GM21576 (cell line): ENCODE measurements around the gene NDUFA1.
A peak's percentile ranks its signal among the peaks of the same experiment; 100 is the strongest.
"Not testable (repeated sequence)": the region's sequence is repeated elsewhere in the genome, so short reads cannot be mapped to it uniquely, and the experiment has no call there.

Source experiments
- ATAC-seq: cut with Tn5 transposase; IDR thresholded peaks from one replicate; pipeline ENCODE4 v1.9.1; 2021; ENCODE audit warnings: mild to moderate bottlenecking, moderate library complexity; ENCODE audit not compliant: unreplicated experiment

Gene NDUFA1

DNA sequence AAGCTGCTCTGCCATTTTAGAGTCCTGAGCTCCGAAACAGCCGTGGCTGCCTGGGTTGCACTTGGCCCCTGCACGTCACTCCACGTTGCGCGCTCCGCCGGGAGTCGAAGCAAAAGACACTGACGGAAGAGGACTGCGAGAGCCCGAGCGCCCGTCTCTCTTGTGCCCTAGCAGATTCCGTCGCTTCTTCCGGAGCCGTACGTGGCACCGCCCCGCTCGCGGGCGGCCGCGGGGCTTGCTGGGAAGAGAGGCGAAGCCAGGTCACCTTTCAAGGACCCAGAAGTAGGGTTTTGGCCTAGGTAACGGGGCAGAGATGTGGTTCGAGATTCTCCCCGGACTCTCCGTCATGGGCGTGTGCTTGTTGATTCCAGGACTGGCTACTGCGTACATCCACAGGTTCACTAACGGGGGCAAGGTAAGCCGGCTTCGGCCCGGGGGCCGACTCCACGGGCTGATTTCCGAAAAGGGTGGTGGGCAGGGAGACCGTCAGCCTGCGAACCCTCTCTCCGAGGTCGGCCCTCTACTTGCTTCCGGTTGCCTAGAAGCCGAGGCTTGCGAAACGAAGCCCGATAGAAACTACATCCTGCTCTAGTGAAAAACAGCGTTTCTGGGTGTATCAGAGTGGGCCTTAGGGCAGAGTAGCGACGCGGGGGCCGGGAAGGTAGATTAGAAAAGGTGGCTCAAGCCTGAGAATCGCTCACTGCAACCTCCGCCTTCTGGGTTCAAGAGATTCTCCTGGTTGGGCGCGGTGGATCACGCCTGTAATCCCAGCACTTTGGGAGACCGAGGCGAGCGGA lies at the start of gene NDUFA1, which contains the start of gene RNF113A:
NDUFA1 (plus strand) TSS at position 234 of the 797 bp plus-strand sequence; CDS start at position 314, 80 bp downstream.
RNF113A (minus strand) TSS at position 135 of the 797 bp plus-strand sequence; CDS start at position 15, 120 bp downstream.
- ATAC-seq = peak; percentile 88

GRCh38 chrX:119824221-119824620 lies 47.4 kb upstream of the NDUFA1 start:
- not testable (repeated sequence) for ATAC-seq

GRCh38 chrX:119826399-119826959 lies 45.2 kb upstream of the NDUFA1 start:
- no peak for ATAC-seq

- ATAC-seq = no peak
Observed at GRCh38 chrX:119828446-119828845, 43.2 kb upstream of the NDUFA1 start.

DNA sequence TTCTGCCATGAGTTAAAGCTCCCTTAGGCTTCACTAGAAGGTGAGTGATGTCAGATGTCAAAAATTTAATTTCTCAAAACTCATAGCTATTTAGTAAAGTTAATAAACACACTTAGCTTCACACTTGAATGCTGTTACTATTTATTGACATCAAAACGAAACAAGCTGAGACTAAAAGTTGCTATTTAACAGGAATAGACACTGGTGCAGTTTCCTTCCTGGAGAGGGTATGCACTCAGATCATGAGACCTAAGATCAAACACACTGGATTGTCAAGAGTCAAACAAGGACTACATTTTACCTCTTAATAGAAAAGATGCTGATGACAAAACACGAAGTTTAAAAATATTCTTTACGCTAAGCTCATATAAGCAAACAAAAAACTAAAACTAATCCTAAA lies 37.7 kb upstream of the NDUFA1 start:
- no peak for ATAC-seq

GRCh38 chrX:119852382-119853353 lies 19.0 kb upstream of the NDUFA1 start, which contains the start of gene UPF3B:
Gene UPF3B, minus strand, starts transcription at chrX:119852963. Its CDS starts 35 bp downstream, at chrX:119852928.
- ATAC-seq = peak; percentile 93

GRCh38 chrX:119853444-119853843 lies 18.2 kb upstream of the NDUFA1 start:
- ATAC-seq = no peak

DNA sequence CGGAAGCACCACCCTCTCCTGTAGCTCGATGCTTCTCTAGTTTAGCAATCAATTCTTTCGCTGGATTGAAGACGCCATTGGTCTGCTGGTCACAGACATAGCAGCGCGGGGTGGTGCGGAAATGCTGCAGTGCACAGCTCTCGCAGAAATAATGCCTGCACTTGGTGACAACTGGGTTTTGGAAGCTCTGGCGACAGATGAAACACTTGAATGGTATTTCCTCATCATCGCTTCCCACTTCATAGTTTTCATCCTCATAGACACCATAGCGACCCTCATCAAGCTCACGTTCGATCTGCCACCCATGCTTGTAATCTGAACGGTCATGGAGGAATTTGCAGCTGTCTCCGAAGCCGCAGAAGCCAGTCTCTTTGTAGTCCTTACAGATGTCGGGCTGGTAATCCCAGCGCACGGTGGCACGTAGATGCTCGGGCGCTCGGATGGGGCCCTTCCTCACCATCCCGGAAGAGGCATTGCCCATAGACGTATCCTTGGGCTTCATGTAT lies 953 bp upstream of the NDUFA1 start:
- ATAC-seq = no peak

DNA sequence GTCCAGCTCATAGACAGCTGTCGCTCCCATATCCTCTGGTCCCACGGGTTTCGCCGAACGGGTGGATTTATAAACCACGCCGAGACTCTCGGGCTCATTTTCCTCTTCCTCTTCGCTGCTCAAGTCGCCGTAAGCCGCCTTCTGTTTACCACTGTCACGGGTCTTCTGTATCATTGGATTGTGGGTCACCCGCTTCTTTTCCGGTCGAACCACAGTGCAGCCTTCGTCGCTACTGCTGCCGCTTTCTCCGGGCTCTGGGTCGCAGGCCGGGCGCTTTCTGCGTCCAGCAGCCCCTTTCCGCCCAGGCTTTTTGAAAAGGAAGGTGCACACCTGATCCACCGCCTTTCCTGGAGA lies 410 bp upstream of the NDUFA1 start:
- ATAC-seq = peak; percentile 35

- no peak for ATAC-seq
Observed at GRCh38 chrX:119878740-119879139, 7.1 kb downstream of the NDUFA1 start.

GRCh38 chrX:119880076-119880475 lies 8.4 kb downstream of the NDUFA1 start:
- no peak for ATAC-seq

- peak; percentile 86 for ATAC-seq
Observed at GRCh38 chrX:119880552-119881437, 9.2 kb downstream of the NDUFA1 start.

GRCh38 chrX:119885554-119886428 lies 14.2 kb downstream of the NDUFA1 start:
- no peak for ATAC-seq

- peak; percentile 75 for ATAC-seq
Observed at GRCh38 chrX:119887721-119888425, 16.2 kb downstream of the NDUFA1 start.

DNA sequence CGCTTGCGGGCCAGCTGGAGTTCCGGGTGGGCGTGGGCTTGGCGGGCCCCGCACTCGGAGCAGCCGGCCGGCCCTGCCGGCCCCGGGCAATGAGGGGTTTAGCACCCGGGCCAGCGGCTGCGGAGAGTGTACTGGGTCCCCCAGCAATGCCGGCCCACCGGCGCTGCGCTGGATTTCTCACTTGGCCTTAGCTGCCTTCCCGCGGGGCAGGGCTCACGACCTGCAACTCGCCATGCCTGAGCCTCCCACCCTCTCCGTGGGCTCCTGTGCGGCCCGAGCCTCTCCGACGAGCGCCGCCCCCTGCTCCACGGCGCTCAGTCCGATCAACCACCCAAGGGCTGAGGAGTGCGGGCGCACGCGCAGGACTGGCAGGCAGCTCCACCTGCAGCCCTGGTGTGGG lies 19.0 kb downstream of the NDUFA1 start:
- ATAC-seq = not testable (repeated sequence)

GRCh38 chrX:119891961-119892692 lies 20.5 kb downstream of the NDUFA1 start:
- not testable (repeated sequence) for ATAC-seq

GRCh38 chrX:119895843-119896326 lies 24.3 kb downstream of the NDUFA1 start, which contains the start of gene AKAP14:
Gene AKAP14, plus strand, starts transcription at chrX:119895893. Its CDS starts 7,331 bp downstream, at chrX:119903224.
- ATAC-seq = no peak
